HEK293T (cell line): ENCODE measurements around the gene GRID1.

Source experiments
- ARNT ChIP-seq: fragments of 450-650 bp; IDR thresholded peaks from 2 replicates; pipeline ENCODE4 v1.6.1; 2017; ENCODE audit warnings: mild to moderate bottlenecking
- BHLHE40 ChIP-seq: fragments of 450-650 bp; IDR thresholded peaks from 2 replicates; pipeline ENCODE4 v1.6.1; 2016; ENCODE audit warnings: mild to moderate bottlenecking, moderate library complexity, borderline replicate concordance
- CTBP1 ChIP-seq: fragments of 450-650 bp; IDR thresholded peaks from 2 replicates; pipeline ENCODE4 v1.6.1; 2016; ENCODE audit warnings: borderline replicate concordance
- ELF4 ChIP-seq: fragments of 450-650 bp; IDR thresholded peaks from 2 replicates; pipeline ENCODE4 v1.6.1; 2017; ENCODE audit warnings: antibody characterized with exemption
- FOXA1 ChIP-seq: fragments of 450-650 bp; IDR thresholded peaks from 2 replicates; pipeline ENCODE4 v1.6.1; 2016; ENCODE audit warnings: mild to moderate bottlenecking
- FOXK2 ChIP-seq: fragments of 450-650 bp; IDR thresholded peaks from 2 replicates; pipeline ENCODE4 v1.6.1; 2016; ENCODE audit warnings: mild to moderate bottlenecking
- FOXM1 ChIP-seq: fragments of 450-650 bp; IDR thresholded peaks from 2 replicates; pipeline ENCODE4 v1.6.1; 2017; ENCODE audit warnings: mild to moderate bottlenecking, borderline replicate concordance
- HDGF ChIP-seq: fragments of 450-650 bp; IDR thresholded peaks from 2 replicates; pipeline ENCODE4 v1.6.1; 2017; ENCODE audit warnings: antibody characterized with exemption, borderline replicate concordance
- LEF1 ChIP-seq: fragments of 450-650 bp; IDR thresholded peaks from 2 replicates; pipeline ENCODE4 v1.6.1; 2017; ENCODE audit warnings: mild to moderate bottlenecking, borderline replicate concordance
- NFRKB ChIP-seq: fragments of 450-650 bp; IDR thresholded peaks from 2 replicates; pipeline ENCODE4 v1.6.1; 2016; ENCODE audit warnings: mild to moderate bottlenecking, moderate library complexity
- SP1 ChIP-seq: fragments of 450-650 bp; IDR thresholded peaks from 2 replicates; pipeline ENCODE4 v1.6.1; 2017
- SUZ12 ChIP-seq: fragments of 450-650 bp; IDR thresholded peaks from 2 replicates; pipeline ENCODE4 v1.6.1; 2016; ENCODE audit warnings: mild to moderate bottlenecking
- TARDBP ChIP-seq: fragments of 450-650 bp; IDR thresholded peaks from 2 replicates; pipeline ENCODE4 v1.6.1; 2016
- TF ChIP-seq, protein P1 (sequence below): fragments of 450-650 bp; IDR thresholded peaks from 2 replicates; pipeline ENCODE4 v1.6.1; 2016

- no peak for TF ChIP-seq HDGF
- TF ChIP-seq ELF4 = no peak
- TF ChIP-seq TARDBP = no peak
- TF ChIP-seq FOXM1 = no peak
- TF ChIP-seq FOXA1 = no peak
- TF ChIP-seq LEF1 = no peak
- no peak for TF ChIP-seq ARNT
- TF ChIP-seq BHLHE40 = no peak
- TF ChIP-seq SP1 = no peak
- TF ChIP-seq NFRKB = no peak
- no peak for TF ChIP-seq CTBP1
- no peak for TF ChIP-seq SUZ12
- TF ChIP-seq FOXK2 = no peak
- TF ChIP-seq, protein P1, sequence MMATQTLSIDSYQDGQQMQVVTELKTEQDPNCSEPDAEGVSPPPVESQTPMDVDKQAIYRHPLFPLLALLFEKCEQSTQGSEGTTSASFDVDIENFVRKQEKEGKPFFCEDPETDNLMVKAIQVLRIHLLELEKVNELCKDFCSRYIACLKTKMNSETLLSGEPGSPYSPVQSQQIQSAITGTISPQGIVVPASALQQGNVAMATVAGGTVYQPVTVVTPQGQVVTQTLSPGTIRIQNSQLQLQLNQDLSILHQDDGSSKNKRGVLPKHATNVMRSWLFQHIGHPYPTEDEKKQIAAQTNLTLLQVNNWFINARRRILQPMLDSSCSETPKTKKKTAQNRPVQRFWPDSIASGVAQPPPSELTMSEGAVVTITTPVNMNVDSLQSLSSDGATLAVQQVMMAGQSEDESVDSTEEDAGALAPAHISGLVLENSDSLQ = no peak
Measured at GRCh38 chr10:85961073-85961472, 405.5 kb downstream of the GRID1 start.
